ENCODE results near the gene BGN. TPM values are rescaled to one million over a fixed set of nuclear protein-coding genes. Genes with fewer than 3 reads are reported as not detected.

The BGN gene
- total RNA-seq, 1 experiment from 2014 or later, result 0.37 TPM

GRCh38 chrX:153507484-153508178, 12.9 kb downstream of the BGN start:
- Histone ChIP-seq H3K4me3 (replicated peaks in 1 of 2; ENCODE audit: low read depth in 1 of 2, low read length in 2 of 2) (no peak overlapping the region), H3K4me2 (ENCODE audit: low read length) (peak overlapping the region; percentile 45), H3K27me3 (ENCODE audit: insufficient read depth, low read length) (no peaks in the 10 kb centered on the region), H3K27ac (ENCODE audit: low read depth, low read length) (no peak overlapping the region; the same call in 1 of the 2 replicates), H3K9me3 (ENCODE audit: control insufficient read depth in 1 of 2, insufficient read depth in 1 of 2, low read depth in 1 of 2, low read length in 2 of 2) (no peaks in the 10 kb centered on the region), H3K9me2 (ENCODE audit: insufficient read depth) (no peaks in the 10 kb centered on the region), H4K20me1 (ENCODE audit: insufficient read depth) (no peaks in the 10 kb centered on the region), H3K9ac (ENCODE audit: low read length) (no peak overlapping the region), H2AFZ (ENCODE audit: low read depth, low read length, poor library complexity, severe bottlenecking) (no peak overlapping the region), H3K36me3 (ENCODE audit: control insufficient read depth in 1 of 2, insufficient read depth in 2 of 2, low read length in 2 of 2) (no peaks in the 10 kb centered on the region), H3K79me2 (ENCODE audit: insufficient read depth, low read length) (no peaks in the 10 kb centered on the region), H3K4me1 (ENCODE audit: control insufficient read depth in 1 of 2, insufficient read depth in 2 of 2, low read length in 2 of 2) (peaks cover 0 to 5% of the 10 kb centered on the region in 2 experiments; a peak in 1 of 4 replicates)
- POLR2A ChIA-PET, result no interaction called here
- TF ChIP-seq POLR2A (IDR thresholded peaks at IDR 0.05; ENCODE audit: borderline replicate concordance, extremely low read depth, insufficient read depth, insufficient read length) (no peak), EZH2 (IDR thresholded peaks at IDR 0.05) (no peak), ZFX (IDR thresholded peaks at IDR 0.05) (no peak), SP1 (IDR thresholded peaks at IDR 0.05; ENCODE audit: low read depth) (no peak), JUND (IDR thresholded peaks at IDR 0.05) (no peak), SRF (IDR thresholded peaks at IDR 0.05; ENCODE audit: low read depth) (no peak), YY1 (IDR thresholded peaks at IDR 0.05; ENCODE audit: extremely low read depth, insufficient replicate concordance, low read depth, low read length) (no peak), CTCF (IDR thresholded peaks at IDR 0.05 in 2 of 3, conservative IDR thresholded peaks at IDR 0.05 in 1 of 3; ENCODE audit: borderline replicate concordance in 1 of 3, insufficient read depth in 1 of 3, low read depth in 2 of 3, low read length in 2 of 3) (peak in 2 of 3 experiments; percentile 69 to 71; a peak in 4 of 6 replicates)
- CTCF ChIA-PET, result interaction anchor here (1.1 to 2.2 kb wide), 3 partner anchors 36 to 475 kb away, joined by 7 to 15 read pairs (median 7); partner anchors contain the start of gene HAUS7
- DNase-seq (ENCODE audit: low read depth, low spot score), result peak; percentile 26
- intact Hi-C loops (cut with micrococcal nuclease), result loop anchor here (1.0 to 10.0 kb wide), 2 partner anchors 46 to 473 kb away; no protein-coding TSS in a partner anchor
- ATAC-seq, result peak; percentile 98
- BruUV-seq (replicated peaks), result no TSS peak
- RAD21 ChIA-PET (ENCODE audit: low non-redundant PET in 1 of 2, low total read pairs in 2 of 2, uncharacterized antibody in 2 of 2, unreplicated experiment in 2 of 2), result interaction anchor here in 1 of 2 experiments (1.2 kb wide), 1 partner anchor 36 kb away, joined by 12 read pairs; no protein-coding TSS in a partner anchor

All from HCT116 (cell line).